SK-N-SH treated with all-trans-retinoic acid at 6 μM for 48 hours (cell line): Measurements from ENCODE around the gene ADSS1.

Source experiments
- TCF4 ChIP-seq: fragments of 250-450 bp; sonication (Bioruptor Pico); IDR thresholded peaks from 2 replicates; pipeline ENCODE4 v1.8.0; 2021; ENCODE audit warnings: mild to moderate bottlenecking, moderate library complexity, borderline replicate concordance
- TOX ChIP-seq: fragments of 250-450 bp; sonication (Bioruptor Pico); IDR thresholded peaks from 2 replicates; pipeline ENCODE4 v1.8.0; 2021; ENCODE audit warnings: mild to moderate bottlenecking, moderate library complexity, borderline replicate concordance
- ZC3H10 ChIP-seq: fragments of 250-450 bp; sonication (Bioruptor Pico); IDR thresholded peaks from 2 replicates; pipeline ENCODE4 v1.5.1; 2021; ENCODE audit warnings: mild to moderate bottlenecking, moderate library complexity
- ZFP30 ChIP-seq: fragments of 450-650 bp; formaldehyde crosslinking; IDR thresholded peaks from 2 replicates; pipeline ENCODE4 v1.5.0; 2022; ENCODE audit warnings: mild to moderate bottlenecking, moderate library complexity
- TF ChIP-seq, protein P1 (sequence below): fragments of 250-450 bp; sonication (Bioruptor Pico); IDR thresholded peaks from 2 replicates; pipeline ENCODE4 v1.5.1; 2020; ENCODE audit warnings: low read depth, mild to moderate bottlenecking, moderate library complexity
- TF ChIP-seq, protein P2 (sequence below): fragments of 250-450 bp; sonication (Bioruptor Pico); IDR thresholded peaks from 2 replicates; pipeline ENCODE4 v1.8.0; 2021; ENCODE audit warnings: low read depth, mild to moderate bottlenecking, moderate library complexity, borderline replicate concordance
- TF ChIP-seq, protein P3 (sequence below): fragments of 250-450 bp; sonication (Bioruptor Pico); IDR thresholded peaks from 2 replicates; pipeline ENCODE4 v1.5.1; 2021; ENCODE audit warnings: mild to moderate bottlenecking, moderate library complexity

DNA sequence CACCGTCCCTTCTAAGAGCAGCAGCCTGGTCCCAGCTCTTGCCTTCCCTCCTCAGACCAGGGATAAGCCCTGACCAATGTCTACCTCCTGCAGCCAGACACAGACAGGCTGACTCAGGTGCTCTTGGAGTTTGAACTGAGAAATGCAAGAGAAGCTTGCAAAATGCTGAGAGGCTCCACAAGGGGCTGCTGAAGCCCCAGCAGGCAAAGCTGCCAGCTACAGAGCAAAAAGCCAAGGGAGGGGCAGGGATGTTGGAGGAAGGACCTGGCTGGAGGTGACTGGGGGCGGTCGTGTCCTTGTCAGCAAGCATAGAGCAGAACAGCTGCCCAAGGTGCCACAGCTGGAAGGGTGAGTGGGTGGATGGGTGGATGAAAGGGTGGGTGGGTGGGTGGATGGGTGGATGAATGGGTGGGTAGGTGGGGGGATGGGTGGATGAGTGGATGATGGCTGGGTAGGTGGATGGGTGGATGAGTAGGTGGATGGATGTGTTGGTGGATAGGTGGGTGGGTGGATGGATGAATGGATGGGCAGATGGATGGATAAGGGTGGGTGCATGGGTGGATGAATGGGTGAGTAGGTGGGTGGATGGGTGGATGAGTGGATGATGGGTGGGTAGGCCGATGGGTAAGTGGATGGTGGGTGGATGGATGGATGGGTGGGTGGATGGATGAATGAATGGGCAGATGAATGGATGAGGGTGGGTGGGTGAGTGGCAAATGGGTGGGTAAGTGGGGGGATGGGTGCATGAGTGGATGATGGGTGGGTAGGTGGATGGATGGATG, 38.6 kb upstream of the ADSS1 start:
- TF ChIP-seq ZFP30 (CRISPR knock-in tag) (no peak), TCF4 (no peak), ZC3H10 (CRISPR knock-in tag) (no peak), TOX (no peak)
- TF ChIP-seq, protein P1, sequence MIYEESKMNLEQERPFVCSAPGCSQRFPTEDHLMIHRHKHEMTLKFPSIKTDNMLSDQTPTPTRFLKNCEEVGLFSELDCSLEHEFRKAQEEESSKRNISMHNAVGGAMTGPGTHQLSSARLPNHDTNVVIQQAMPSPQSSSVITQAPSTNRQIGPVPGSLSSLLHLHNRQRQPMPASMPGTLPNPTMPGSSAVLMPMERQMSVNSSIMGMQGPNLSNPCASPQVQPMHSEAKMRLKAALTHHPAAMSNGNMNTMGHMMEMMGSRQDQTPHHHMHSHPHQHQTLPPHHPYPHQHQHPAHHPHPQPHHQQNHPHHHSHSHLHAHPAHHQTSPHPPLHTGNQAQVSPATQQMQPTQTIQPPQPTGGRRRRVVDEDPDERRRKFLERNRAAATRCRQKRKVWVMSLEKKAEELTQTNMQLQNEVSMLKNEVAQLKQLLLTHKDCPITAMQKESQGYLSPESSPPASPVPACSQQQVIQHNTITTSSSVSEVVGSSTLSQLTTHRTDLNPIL (CRISPR knock-in tag): no peak
- TF ChIP-seq, protein P2, sequence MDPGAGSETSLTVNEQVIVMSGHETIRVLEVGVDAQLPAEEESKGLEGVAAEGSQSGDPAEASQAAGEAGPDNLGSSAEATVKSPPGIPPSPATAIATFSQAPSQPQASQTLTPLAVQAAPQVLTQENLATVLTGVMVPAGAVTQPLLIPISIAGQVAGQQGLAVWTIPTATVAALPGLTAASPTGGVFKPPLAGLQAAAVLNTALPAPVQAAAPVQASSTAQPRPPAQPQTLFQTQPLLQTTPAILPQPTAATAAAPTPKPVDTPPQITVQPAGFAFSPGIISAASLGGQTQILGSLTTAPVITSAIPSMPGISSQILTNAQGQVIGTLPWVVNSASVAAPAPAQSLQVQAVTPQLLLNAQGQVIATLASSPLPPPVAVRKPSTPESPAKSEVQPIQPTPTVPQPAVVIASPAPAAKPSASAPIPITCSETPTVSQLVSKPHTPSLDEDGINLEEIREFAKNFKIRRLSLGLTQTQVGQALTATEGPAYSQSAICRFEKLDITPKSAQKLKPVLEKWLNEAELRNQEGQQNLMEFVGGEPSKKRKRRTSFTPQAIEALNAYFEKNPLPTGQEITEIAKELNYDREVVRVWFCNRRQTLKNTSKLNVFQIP (CRISPR knock-in tag): no peak
- TF ChIP-seq, protein P3, sequence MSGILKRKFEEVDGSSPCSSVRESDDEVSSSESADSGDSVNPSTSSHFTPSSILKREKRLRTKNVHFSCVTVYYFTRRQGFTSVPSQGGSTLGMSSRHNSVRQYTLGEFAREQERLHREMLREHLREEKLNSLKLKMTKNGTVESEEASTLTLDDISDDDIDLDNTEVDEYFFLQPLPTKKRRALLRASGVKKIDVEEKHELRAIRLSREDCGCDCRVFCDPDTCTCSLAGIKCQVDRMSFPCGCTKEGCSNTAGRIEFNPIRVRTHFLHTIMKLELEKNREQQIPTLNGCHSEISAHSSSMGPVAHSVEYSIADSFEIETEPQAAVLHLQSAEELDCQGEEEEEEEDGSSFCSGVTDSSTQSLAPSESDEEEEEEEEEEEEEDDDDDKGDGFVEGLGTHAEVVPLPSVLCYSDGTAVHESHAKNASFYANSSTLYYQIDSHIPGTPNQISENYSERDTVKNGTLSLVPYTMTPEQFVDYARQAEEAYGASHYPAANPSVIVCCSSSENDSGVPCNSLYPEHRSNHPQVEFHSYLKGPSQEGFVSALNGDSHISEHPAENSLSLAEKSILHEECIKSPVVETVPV: no peak
